ENCODE results near the gene MPHOSPH9.

DNA sequence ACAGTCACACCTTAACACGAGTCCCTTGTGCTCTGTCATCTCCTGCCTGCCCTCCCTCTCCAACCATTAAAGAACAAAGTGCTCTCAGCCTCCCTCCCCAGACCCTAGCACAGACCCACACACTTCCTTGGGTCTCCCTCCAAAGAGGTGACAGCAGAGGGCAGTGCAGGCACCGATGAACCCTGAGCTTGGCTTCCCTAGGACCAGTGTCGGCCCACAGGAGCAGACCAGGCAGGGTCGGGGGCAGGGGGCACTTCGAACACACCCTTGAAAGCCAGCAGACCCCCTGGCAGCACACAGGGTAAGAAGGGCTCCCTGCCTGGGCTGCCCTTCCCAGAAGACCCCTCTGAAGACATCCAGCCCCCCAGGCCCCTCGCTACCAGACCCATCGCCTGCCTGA lies 31.7 kb upstream of the MPHOSPH9 start:
- TF ChIP-seq ZFP30 (CRISPR knock-in tag; IDR thresholded peaks at IDR 0.05) (no peak), ZNF565 (CRISPR knock-in tag; conservative IDR thresholded peaks at IDR 0.05; ENCODE audit: low read depth) (no peak), ZFP3 (CRISPR knock-in tag; IDR thresholded peaks at IDR 0.05) (no peak), OSR1 (CRISPR knock-in tag; IDR thresholded peaks at IDR 0.05) (no peak), TOX (CRISPR knock-in tag; IDR thresholded peaks at IDR 0.05; ENCODE audit: borderline replicate concordance) (no peak), CSDC2 (CRISPR knock-in tag; IDR thresholded peaks at IDR 0.05) (no peak), TCF4 (CRISPR knock-in tag; IDR thresholded peaks at IDR 0.05; ENCODE audit: borderline replicate concordance) (no peak), ZC3H10 (CRISPR knock-in tag; IDR thresholded peaks at IDR 0.05) (no peak)
- TF ChIP-seq, protein P1, sequence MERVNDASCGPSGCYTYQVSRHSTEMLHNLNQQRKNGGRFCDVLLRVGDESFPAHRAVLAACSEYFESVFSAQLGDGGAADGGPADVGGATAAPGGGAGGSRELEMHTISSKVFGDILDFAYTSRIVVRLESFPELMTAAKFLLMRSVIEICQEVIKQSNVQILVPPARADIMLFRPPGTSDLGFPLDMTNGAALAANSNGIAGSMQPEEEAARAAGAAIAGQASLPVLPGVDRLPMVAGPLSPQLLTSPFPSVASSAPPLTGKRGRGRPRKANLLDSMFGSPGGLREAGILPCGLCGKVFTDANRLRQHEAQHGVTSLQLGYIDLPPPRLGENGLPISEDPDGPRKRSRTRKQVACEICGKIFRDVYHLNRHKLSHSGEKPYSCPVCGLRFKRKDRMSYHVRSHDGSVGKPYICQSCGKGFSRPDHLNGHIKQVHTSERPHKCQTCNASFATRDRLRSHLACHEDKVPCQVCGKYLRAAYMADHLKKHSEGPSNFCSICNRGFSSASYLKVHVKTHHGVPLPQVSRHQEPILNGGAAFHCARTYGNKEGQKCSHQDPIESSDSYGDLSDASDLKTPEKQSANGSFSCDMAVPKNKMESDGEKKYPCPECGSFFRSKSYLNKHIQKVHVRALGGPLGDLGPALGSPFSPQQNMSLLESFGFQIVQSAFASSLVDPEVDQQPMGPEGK (CRISPR knock-in tag; IDR thresholded peaks at IDR 0.05; ENCODE audit: borderline replicate concordance): no peak

Data from SK-N-SH treated with all-trans-retinoic acid at 6 μM for 48 hours (cell line).